ENCODE data around the gene ADGRG3.

The ADGRG3 gene

GRCh38 chr16:57634171-57634570, 33.9 kb upstream of the ADGRG3 start:
- no peak for TF ChIP-seq CTCF (conservative IDR thresholded peaks at IDR 0.05)
- H3K27ac ChIP-seq: no peak overlapping the region

- H3K27ac ChIP-seq: peak overlapping the region; percentile 59
- TF ChIP-seq ZFX (IDR thresholded peaks at IDR 0.05) (no peak), CTCF (conservative IDR thresholded peaks at IDR 0.05) (no peak)
Measured at GRCh38 chr16:57635266-57636097, 32.6 kb upstream of the ADGRG3 start.

GRCh38 chr16:57636184-57636583, 31.9 kb upstream of the ADGRG3 start:
- H3K27ac ChIP-seq: peak overlapping the region; percentile 59
- no peak for TF ChIP-seq CTCF (conservative IDR thresholded peaks at IDR 0.05)
- no peak for TF ChIP-seq ZFX (IDR thresholded peaks at IDR 0.05)

- no peak for TF ChIP-seq ZFX (IDR thresholded peaks at IDR 0.05)
- no peak for TF ChIP-seq CTCF (conservative IDR thresholded peaks at IDR 0.05)
- H3K27ac ChIP-seq: no peak overlapping the region
Measured at GRCh38 chr16:57637020-57637419, 31.1 kb upstream of the ADGRG3 start.

- no peak overlapping the region for H3K27ac ChIP-seq
Measured at GRCh38 chr16:57637424-57637823, 30.7 kb upstream of the ADGRG3 start.

GRCh38 chr16:57637965-57638364, 30.1 kb upstream of the ADGRG3 start:
- TF ChIP-seq ZFX (IDR thresholded peaks at IDR 0.05) (no peak), CTCF (conservative IDR thresholded peaks at IDR 0.05) (no peak)

More at GRCh38 chr16:57637424-57637823, 30.7 kb upstream of the ADGRG3 start:
- TF ChIP-seq CTCF (conservative IDR thresholded peaks at IDR 0.05) (no peak), ZFX (IDR thresholded peaks at IDR 0.05) (no peak)

GRCh38 chr16:57638381-57638780, 29.7 kb upstream of the ADGRG3 start:
- no peak overlapping the region for H3K27ac ChIP-seq
- no peak for TF ChIP-seq CTCF (conservative IDR thresholded peaks at IDR 0.05)
- no peak for TF ChIP-seq ZFX (IDR thresholded peaks at IDR 0.05)

More at GRCh38 chr16:57637965-57638364, 30.1 kb upstream of the ADGRG3 start:
- H3K27ac ChIP-seq: no peak overlapping the region
